GM19438 (cell line): ENCODE measurements around the gene MBNL2.

ENCODE experiments used
- ATAC-seq: cut with Tn5 transposase; IDR thresholded peaks from one replicate; pipeline ENCODE4 v1.9.1; 2021; ENCODE audit warnings: low read depth; ENCODE audit not compliant: unreplicated experiment

The MBNL2 gene

GRCh38 chr13:97288486-97288900 is 66.4 kb downstream of the MBNL2 start:
- no peak for ATAC-seq

- ATAC-seq = no peak
Measured at GRCh38 chr13:97289514-97290298, 67.6 kb downstream of the MBNL2 start.

DNA sequence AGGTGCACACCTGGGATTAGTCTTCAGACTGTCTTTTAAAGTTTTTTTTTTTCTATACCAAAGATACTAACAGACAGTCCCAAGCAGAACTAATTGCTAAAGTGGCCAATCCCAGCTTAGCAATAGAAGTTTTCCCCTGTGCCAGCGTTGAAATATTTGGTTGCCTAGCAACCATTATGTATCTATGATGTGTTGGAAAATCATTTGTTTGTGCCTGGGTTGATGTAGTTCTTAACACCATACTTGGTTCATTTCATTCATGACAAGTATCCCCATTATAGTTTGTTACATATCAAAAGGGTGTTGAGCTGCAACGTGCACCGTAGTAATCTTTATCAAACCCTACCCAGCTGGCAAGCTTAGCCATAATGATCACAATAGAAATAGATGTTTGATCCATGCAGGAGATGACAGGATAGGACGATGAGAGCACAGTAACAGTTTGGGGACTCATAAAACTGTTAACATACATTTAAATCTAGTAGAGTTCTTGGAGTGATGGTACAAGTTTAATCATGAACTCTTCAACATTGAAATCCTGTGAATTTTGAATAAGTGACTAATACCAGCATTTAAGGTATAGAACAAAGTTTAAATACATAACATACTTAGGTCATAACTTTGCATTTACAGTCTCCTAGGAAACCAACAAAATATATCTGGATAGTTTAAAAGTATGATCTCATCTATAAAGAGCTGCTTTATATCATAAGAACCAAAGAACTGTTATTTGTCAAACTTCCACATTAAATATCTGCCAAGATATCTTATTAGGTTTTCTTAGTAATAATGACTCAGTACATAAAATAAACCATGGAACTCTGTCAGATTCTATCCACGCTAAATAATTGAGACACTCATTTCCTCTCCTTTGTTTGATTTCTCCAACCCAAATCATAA is 73.4 kb downstream of the MBNL2 start:
- ATAC-seq = no peak

- no peak for ATAC-seq
Measured at GRCh38 chr13:97296740-97297139, 74.6 kb downstream of the MBNL2 start.

GRCh38 chr13:97298816-97299215 is 76.7 kb downstream of the MBNL2 start:
- ATAC-seq = no peak

GRCh38 chr13:97300871-97301270 is 78.7 kb downstream of the MBNL2 start:
- no peak for ATAC-seq

GRCh38 chr13:97301382-97302095 is 79.4 kb downstream of the MBNL2 start:
- ATAC-seq = no peak

DNA sequence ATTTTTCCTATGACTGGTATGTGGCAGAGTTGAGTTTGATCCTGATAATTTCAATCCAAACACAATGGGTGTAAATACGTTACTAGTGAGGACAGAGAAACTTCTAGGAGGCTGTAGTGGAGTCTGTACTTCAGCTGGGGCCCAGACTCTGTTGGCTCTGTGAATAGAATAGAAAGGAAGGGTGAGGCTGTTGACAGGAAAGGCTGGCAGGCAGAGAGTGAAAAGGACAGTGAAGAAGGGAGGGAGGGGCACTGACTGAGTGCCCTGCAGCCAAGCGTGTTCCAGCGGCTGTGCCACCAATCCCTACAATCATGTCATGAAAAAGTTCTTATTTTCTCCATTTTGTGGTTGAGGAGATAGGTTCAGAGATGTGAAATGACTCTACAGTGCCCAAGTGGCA is 80.5 kb downstream of the MBNL2 start:
- ATAC-seq = no peak

DNA sequence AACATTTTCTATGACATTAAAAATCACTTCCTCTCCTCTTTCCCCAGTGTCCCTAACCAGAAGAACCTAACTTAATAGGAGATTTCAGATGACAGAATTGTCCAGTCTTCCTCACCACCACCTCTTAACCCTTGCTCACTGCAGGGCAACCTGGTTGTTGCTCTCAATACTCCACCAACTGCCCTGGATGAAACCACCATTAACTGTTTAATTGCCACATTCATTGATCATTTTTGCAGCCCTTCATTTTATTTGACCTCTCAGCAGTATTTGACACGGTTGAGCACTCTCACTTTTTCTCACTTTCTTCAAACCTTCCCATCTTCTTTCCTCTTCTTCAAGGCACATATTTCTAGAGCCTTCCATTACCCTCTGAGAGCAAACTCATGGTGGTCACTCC is 84.0 kb downstream of the MBNL2 start:
- no peak for ATAC-seq

DNA sequence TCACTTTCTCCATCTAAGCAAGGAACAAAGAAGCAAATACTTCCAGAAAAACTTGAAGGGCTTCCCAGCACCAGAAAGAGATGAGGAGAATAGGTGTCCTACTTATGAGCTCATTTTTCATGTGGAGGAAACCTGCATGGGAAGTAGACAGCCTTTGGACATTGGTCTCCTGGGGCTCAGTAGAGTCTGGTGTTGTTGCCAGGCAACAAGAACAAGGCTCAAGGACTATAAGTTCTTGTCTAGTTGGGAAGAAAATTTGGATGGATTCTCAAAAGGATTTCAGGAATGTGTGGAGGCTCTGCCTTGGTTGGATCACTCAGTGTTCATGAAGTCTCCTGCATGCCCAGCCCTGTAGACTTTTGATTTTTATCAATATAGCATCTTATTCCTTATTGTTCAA is 84.5 kb downstream of the MBNL2 start:
- no peak for ATAC-seq

DNA sequence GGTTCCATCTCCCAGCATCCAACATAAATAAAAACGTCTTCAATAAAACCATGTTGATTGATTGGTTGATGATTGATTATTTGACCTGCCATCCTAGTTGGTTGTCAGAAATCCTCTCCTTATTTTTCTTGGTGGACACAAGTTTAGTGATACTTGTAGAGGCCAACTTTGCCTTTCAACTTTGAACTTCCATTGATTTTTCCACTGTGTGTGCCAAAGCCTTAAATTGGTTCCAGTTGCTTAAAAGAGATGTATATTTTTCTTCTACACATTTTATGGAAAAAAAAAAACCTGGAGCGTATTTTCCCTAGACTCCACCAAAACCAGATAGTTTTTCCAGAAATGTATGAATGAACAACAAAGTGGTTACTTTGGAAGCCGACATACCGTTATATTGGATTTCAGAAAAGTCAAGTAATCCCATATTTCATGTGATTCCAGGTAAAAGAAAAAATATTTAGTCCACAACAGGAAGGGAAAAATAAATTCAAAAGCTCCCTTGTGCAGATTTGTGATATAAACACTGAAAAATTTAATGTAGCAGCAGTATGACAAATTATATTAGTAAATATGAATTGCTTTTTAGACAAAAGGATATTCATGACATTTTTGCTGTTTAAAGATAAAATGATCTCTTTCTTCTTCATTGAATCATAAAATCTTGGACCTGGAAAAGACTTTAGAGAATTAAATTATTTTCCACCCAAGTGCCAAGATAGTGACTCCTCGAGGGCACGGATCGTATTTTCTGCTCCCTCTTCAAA is 85.2 kb downstream of the MBNL2 start:
- no peak for ATAC-seq

- ATAC-seq = no peak
Measured at GRCh38 chr13:97307882-97308624, 85.9 kb downstream of the MBNL2 start.

DNA sequence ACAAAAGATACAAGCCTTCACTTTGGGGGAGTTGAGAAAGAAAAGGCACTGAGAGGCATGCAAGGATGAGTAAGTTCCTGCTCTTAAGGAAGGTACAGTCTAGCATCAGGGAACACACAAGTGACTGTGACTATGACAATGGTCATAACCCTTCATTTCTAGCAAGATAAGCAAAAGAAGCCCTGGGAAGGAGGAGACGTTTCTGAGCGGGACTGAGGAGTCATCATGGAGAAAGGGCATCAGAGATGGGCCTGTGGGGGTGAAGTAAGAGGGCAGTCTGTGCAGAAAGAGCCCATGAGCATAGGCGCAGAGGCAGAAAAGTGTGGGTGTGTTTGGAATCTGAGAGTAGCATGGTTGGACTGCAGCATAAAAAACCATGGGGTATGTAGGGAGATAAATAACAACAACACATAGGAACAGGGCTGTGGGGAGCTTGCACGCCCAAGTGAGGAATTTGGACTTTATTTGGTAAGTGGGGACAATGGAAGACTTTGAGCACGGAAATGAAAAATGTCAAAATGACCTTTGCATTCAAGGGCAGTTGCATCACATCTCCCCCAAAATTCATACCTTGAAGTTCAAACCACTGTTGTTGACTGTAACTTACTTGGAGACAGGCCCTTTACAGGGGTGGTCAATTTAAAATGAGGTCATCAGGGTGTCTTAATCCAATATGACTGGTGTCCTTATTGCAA is 86.7 kb downstream of the MBNL2 start:
- ATAC-seq = no peak

DNA sequence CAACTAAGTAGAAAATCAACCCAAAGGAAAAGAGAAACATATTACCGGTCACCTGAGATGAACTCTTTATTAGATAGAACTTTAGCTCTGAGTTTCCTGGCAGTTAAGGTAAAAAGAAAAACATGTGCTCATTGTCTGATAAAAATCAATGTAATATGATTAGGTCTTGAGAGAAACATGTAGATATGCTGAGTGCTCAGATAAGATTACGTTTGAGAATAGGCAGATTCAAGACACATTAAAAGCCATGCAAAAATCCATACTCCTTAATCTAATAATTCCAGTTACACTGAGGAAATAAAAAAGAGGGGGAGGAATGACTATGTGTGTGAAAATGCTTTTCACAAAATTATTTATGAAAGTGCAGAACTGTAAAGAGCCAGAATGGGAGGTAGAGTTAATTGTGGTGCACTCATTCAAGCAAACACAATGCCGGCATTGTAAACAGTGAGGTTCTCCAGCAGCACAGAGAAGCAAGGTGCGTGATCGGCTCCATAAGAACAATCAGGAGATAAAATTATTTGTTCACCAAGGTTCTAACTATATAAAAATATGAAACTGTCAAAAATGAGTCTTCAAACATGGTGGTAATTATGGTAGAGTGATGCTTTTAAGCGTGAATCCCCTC is 88.8 kb downstream of the MBNL2 start:
- no peak for ATAC-seq

- no peak for ATAC-seq
Measured at GRCh38 chr13:97311956-97312355, 89.8 kb downstream of the MBNL2 start.

DNA sequence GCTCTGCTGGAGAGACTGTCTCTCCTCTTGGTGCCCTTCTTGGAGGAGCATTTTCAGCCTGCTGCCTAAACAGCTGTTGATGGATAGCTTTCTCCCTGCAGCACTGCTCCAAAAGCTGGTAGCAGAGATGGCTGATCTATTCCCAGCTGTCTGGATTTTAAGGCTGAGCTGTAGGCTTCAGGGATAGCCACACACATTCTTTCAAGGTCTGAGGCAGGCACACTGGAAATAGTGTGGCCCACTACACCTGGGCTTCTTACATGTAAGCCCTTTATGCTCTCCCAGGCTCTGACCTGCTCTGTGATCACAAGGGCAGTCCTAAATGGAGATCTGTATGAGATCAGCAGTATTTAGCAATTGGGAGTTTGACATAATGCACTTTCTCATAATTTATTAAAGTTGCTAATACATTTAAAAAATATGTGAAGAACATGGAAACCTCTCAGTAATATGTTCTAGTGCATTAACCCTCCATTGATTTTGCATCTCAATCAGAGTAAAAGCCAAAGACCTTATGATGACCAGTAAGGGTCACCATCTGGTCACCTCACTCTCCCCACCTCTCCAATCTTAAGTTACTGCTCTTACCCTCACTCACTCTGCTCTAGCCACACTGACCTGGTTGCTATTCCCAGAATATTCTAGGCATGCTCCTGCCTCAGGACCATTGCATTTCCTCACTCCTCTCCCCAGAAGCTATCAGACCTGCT is 91.6 kb downstream of the MBNL2 start:
- no peak for ATAC-seq

DNA sequence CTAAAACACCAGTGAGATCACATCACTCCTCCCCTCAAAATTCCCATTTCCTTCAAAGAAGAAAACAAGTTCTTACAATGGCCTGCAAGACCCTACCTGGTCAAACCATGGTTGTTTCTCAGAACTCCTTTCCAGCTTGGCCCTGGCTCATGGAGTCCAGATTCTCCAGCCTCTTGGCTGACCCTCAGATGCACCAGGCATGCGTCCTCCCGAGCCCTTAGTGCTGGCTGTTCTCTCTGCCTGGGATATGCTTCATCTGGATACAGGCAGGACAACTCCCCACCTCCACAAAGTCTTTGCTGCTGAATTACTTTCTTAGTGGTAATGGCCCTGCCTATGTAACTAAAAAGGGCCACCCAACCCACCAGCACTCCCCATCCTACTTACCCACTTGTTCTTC is 94.3 kb downstream of the MBNL2 start:
- no peak for ATAC-seq

DNA sequence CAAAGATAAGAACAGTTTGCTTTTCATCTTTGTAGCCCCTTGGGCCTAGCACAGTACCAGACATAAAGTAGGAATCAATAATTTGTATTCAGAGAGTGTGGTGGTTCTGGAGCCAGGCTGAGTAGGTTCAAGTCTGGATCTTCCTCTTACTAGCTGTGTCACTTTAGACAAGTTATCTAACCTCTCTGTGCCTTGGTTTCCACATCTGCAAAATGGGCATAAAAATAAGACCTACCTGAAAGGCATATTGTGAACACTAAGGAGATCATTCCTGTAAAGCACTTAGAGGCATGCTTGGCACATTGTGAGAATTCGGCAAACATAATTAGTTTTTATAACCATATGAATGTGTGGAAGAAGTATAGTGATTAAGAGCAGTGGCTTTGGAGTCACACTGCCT is 95.8 kb downstream of the MBNL2 start:
- ATAC-seq = no peak
